Right atrium auricular region (tissue), 2 donors: Measurements from ENCODE around the gene FECH. TPM values are rescaled to one million over a fixed set of nuclear protein-coding genes. Genes with fewer than 3 reads are reported as not detected.

Source experiments
- DNase-seq: peaks from one replicate; pipeline ENCODE4 v3.0.0-alpha.2; 2019; ENCODE audit warnings: low spot score
- H3K27ac ChIP-seq, 2 donors: fragments of 200-600 bp; sonication (generic); 1 replicate in 1 of 2; 2 replicates in 1 of 2; pipeline ENCODE4 v1.5.1; 2016 to 2019
- H3K27me3 ChIP-seq, 2 donors: fragments of 200-600 bp; sonication (generic); one replicate each; pipeline versions ENCODE4 v1.5.1 to v1.6.0; 2017 to 2019
- H3K36me3 ChIP-seq: fragments of 200-600 bp; sonication (generic); one replicate; pipeline ENCODE4 v1.5.1; 2016
- H3K4me1 ChIP-seq, 2 donors: fragments of 200-600 bp; sonication (generic); one replicate each; pipeline versions ENCODE4 v1.5.1 to v1.6.0; 2017 to 2019
- H3K4me3 ChIP-seq, 2 donors: fragments of 200-600 bp; sonication (generic); 1 replicate in 1 of 2; 2 replicates in 1 of 2; pipeline ENCODE4 v1.5.1; 2017 to 2019; ENCODE audit warnings: mild to moderate bottlenecking in 1 of 2, moderate library complexity in 1 of 2
- H3K9me3 ChIP-seq, 2 donors: fragments of 200-600 bp; sonication (generic); one replicate each; pipeline ENCODE4 v1.5.1; 2019
- CTCF ChIP-seq, 2 donors: fragments of 200-600 bp; sonication (generic); IDR thresholded peaks; one replicate each; pipeline ENCODE4 v1.5.1; 2019; ENCODE audit warnings: antibody characterized with exemption in 2 of 2
- total RNA-seq, 2 donors: library from RNA; depleted of rRNA; stranded (reverse); fragments of >200 nt; gene quantifications; one replicate each; pipeline ENCODE4 v1.1.0, GENCODE V29; 2016

Gene FECH
- total RNA-seq, 2 donors from 2014 or later = 27.1 to 62.7 TPM

- DNase-seq = no peak
- peaks cover 0 to 21% of the 10 kb centered on the region in 2 donors for H3K4me1 ChIP-seq
- H3K4me3 ChIP-seq = peak overlapping the region; percentile 76 to 96
- TF ChIP-seq CTCF (IDR thresholded peaks at IDR 0.05) = no peak
- no peaks in the 10 kb centered on the region for H3K27me3 ChIP-seq
- H3K27ac ChIP-seq = peak overlapping the region; percentile 90 to 94
- no peaks in the 10 kb centered on the region for H3K9me3 ChIP-seq
- no peaks in the 10 kb centered on the region for H3K36me3 ChIP-seq
Observed at GRCh38 chr18:57585855-57586250, 649 bp downstream of the FECH start.

GRCh38 chr18:57585421-57585820 lies 1.1 kb downstream of the FECH start:
- no peaks in the 10 kb centered on the region for H3K27me3 ChIP-seq
- DNase-seq = no peak
- H3K9me3 ChIP-seq = no peaks in the 10 kb centered on the region
- peaks cover 0 to 21% of the 10 kb centered on the region in 2 donors for H3K4me1 ChIP-seq
- H3K36me3 ChIP-seq = no peaks in the 10 kb centered on the region
- H3K27ac ChIP-seq = no peak overlapping the region
- no peak for TF ChIP-seq CTCF (IDR thresholded peaks at IDR 0.05)
- peak overlapping the region in 1 of 2 donors; percentile 96 for H3K4me3 ChIP-seq

- Histone ChIP-seq H3K4me3 (no peak overlapping the region), H3K36me3 (peaks cover 7% of the 10 kb centered on the region), H3K27me3 (no peaks in the 10 kb centered on the region), H3K27ac (no peak overlapping the region), H3K4me1 (peaks cover 0 to 21% of the 10 kb centered on the region in 2 donors), H3K9me3 (no peaks in the 10 kb centered on the region)
- no peak for DNase-seq
- no peak for TF ChIP-seq CTCF (IDR thresholded peaks at IDR 0.05)
Observed at GRCh38 chr18:57584444-57584843, 2.1 kb downstream of the FECH start.

- Histone ChIP-seq H3K27ac (no peak overlapping the region), H3K27me3 (no peaks in the 10 kb centered on the region), H3K4me3 (no peak overlapping the region), H3K36me3 (peaks cover 18% of the 10 kb centered on the region), H3K4me1 (peaks cover 0 to 21% of the 10 kb centered on the region in 2 donors), H3K9me3 (no peaks in the 10 kb centered on the region)
- no peak for DNase-seq
- TF ChIP-seq CTCF (IDR thresholded peaks at IDR 0.05) = no peak
Observed at GRCh38 chr18:57583297-57583835, 3.1 kb downstream of the FECH start.

- Histone ChIP-seq H3K27me3 (no peaks in the 10 kb centered on the region), H3K36me3 (peaks cover 36% of the 10 kb centered on the region), H3K4me1 (peaks cover 0 to 18% of the 10 kb centered on the region in 2 donors), H3K27ac (no peak overlapping the region), H3K9me3 (no peaks in the 10 kb centered on the region), H3K4me3 (no peak overlapping the region)
- DNase-seq = no peak
- no peak for TF ChIP-seq CTCF (IDR thresholded peaks at IDR 0.05)
Observed at GRCh38 chr18:57581301-57581934, 5.1 kb downstream of the FECH start.

- Histone ChIP-seq H3K36me3 (peaks cover 43% of the 10 kb centered on the region), H3K9me3 (no peaks in the 10 kb centered on the region), H3K27me3 (no peaks in the 10 kb centered on the region), H3K27ac (no peak overlapping the region), H3K4me1 (peaks cover 0 to 5% of the 10 kb centered on the region in 2 donors), H3K4me3 (no peak overlapping the region)
- no peak for TF ChIP-seq CTCF (IDR thresholded peaks at IDR 0.05)
- no peak for DNase-seq
Observed at GRCh38 chr18:57579934-57580333, 6.6 kb downstream of the FECH start.
